ENCODE data around the gene PCDH9.

PCDH9 gene

GRCh38 chr13:66681403-66681802 is 548.7 kb downstream of the PCDH9 start:
- Histone ChIP-seq H3K79me2 (ENCODE audit: insufficient read depth, low read depth) (no peaks in the 10 kb centered on the region), H3K4me1 (ENCODE audit: low read depth, poor library complexity, severe bottlenecking) (no peaks in the 10 kb centered on the region), H4K20me1 (ENCODE audit: insufficient read depth) (no peaks in the 10 kb centered on the region), H3K27me3 (ENCODE audit: insufficient read depth, low read depth) (no peaks in the 10 kb centered on the region), H3K4me3 (IDR thresholded peaks at IDR 0.05; ENCODE audit: insufficient read depth, low read depth, low read length) (no peak overlapping the region), H3K9ac (no peak overlapping the region), H3K36me3 (ENCODE audit: insufficient read depth) (no peaks in the 10 kb centered on the region), H3K4me2 (no peak overlapping the region), H3K27ac (no peak overlapping the region), H2AFZ (ENCODE audit: low read depth) (no peak overlapping the region)
- TF ChIP-seq CTCF (conservative IDR thresholded peaks at IDR 0.05; ENCODE audit: low read depth, low read length): no peak

GRCh38 chr13:66680031-66680430 is 550.1 kb downstream of the PCDH9 start:
- H3K9ac ChIP-seq: no peak overlapping the region
- no peaks in the 10 kb centered on the region for H3K79me2 ChIP-seq (ENCODE audit: insufficient read depth, low read depth)
- H3K4me1 ChIP-seq (ENCODE audit: low read depth, poor library complexity, severe bottlenecking): no peaks in the 10 kb centered on the region
- no peaks in the 10 kb centered on the region for H3K27me3 ChIP-seq (ENCODE audit: insufficient read depth, low read depth)
- H3K36me3 ChIP-seq (ENCODE audit: insufficient read depth): no peaks in the 10 kb centered on the region
- H3K27ac ChIP-seq: no peak overlapping the region
- no peak overlapping the region for H3K4me3 ChIP-seq (IDR thresholded peaks at IDR 0.05; ENCODE audit: insufficient read depth, low read depth, low read length)
- H2AFZ ChIP-seq (ENCODE audit: low read depth): no peak overlapping the region
- no peak overlapping the region for H3K4me2 ChIP-seq
- H4K20me1 ChIP-seq (ENCODE audit: insufficient read depth): no peaks in the 10 kb centered on the region
- no peak for TF ChIP-seq CTCF (conservative IDR thresholded peaks at IDR 0.05; ENCODE audit: low read depth, low read length)

GRCh38 chr13:66675620-66676019 is 554.5 kb downstream of the PCDH9 start:
- no peaks in the 10 kb centered on the region for H4K20me1 ChIP-seq (ENCODE audit: insufficient read depth)
- peaks cover 5% of the 10 kb centered on the region for H3K4me1 ChIP-seq (ENCODE audit: low read depth, poor library complexity, severe bottlenecking)
- TF ChIP-seq CTCF (conservative IDR thresholded peaks at IDR 0.05; ENCODE audit: low read depth, low read length): no peak
- no peaks in the 10 kb centered on the region for H3K79me2 ChIP-seq (ENCODE audit: insufficient read depth, low read depth)
- H3K36me3 ChIP-seq (ENCODE audit: insufficient read depth): no peaks in the 10 kb centered on the region
- H3K4me3 ChIP-seq (IDR thresholded peaks at IDR 0.05; ENCODE audit: insufficient read depth, low read depth, low read length): no peak overlapping the region
- H3K27me3 ChIP-seq (ENCODE audit: insufficient read depth, low read depth): no peaks in the 10 kb centered on the region
- no peak overlapping the region for H3K9ac ChIP-seq
- H3K4me2 ChIP-seq: no peak overlapping the region
- no peak overlapping the region for H3K27ac ChIP-seq
- no peak overlapping the region for H2AFZ ChIP-seq (ENCODE audit: low read depth)

GRCh38 chr13:66673401-66673800 is 556.7 kb downstream of the PCDH9 start:
- Histone ChIP-seq H3K4me2 (no peak overlapping the region), H3K27ac (no peak overlapping the region), H3K9ac (no peak overlapping the region), H3K79me2 (ENCODE audit: insufficient read depth, low read depth) (no peaks in the 10 kb centered on the region), H4K20me1 (ENCODE audit: insufficient read depth) (no peaks in the 10 kb centered on the region), H2AFZ (ENCODE audit: low read depth) (no peak overlapping the region), H3K36me3 (ENCODE audit: insufficient read depth) (no peaks in the 10 kb centered on the region), H3K4me3 (IDR thresholded peaks at IDR 0.05; ENCODE audit: insufficient read depth, low read depth, low read length) (no peak overlapping the region), H3K4me1 (ENCODE audit: low read depth, poor library complexity, severe bottlenecking) (peaks cover 5% of the 10 kb centered on the region), H3K27me3 (ENCODE audit: insufficient read depth, low read depth) (no peaks in the 10 kb centered on the region)
- TF ChIP-seq CTCF (conservative IDR thresholded peaks at IDR 0.05; ENCODE audit: low read depth, low read length): no peak

All from KMS-11 (cell line).